IMR-90 (cell line): ENCODE measurements around the gene TAS2R30. TPM values are rescaled to one million over a fixed set of nuclear protein-coding genes. Genes with fewer than 3 reads are reported as not detected.

Source experiments
- ATAC-seq: fragments of 200-7000 bp; cut with Tn5 transposase; 2 replicates; pipeline ENCODE4 v1.9.1; 2020; ENCODE audit warnings: low read depth, mild to moderate bottlenecking, moderate library complexity
- BruUV-seq: library from RNA; stranded (reverse); fragments of 400-500 nt; replicated peaks from 2 replicates; lab custom pipeline; 2021; lab: Mats Ljungman, UMichigan
- CTCF ChIA-PET: fragments of 300-600 bp; formaldehyde crosslinking; extraction: SDS; loops from one replicate; lab custom pipeline; 2021; ENCODE audit warnings: antibody characterized with exemption; lab: Yijun Ruan, JAX
- POLR2A ChIA-PET: fragments of 300-600 bp; sonication (Branson Sonifier 250); formaldehyde crosslinking; loops from one replicate; lab custom pipeline; 2022; ENCODE audit warnings: antibody characterized with exemption; ENCODE audit not compliant: unreplicated experiment; lab: Charles Lee
- DNase-seq: peaks from one replicate; pipeline ENCODE4 v3.0.0; 2013
- H2AFZ ChIP-seq: replicated peaks from 2 replicates; pipeline ENCODE3; 2013; ENCODE audit warnings: low read length, mild to moderate bottlenecking; ENCODE audit not compliant: poor library complexity
- H2AK5ac ChIP-seq: 2 replicates; pipeline ENCODE4 v1.6.1; 2013; ENCODE audit warnings: low read depth, low read length, inconsistent platforms
- H2AK9ac ChIP-seq: replicated peaks from 2 replicates; pipeline ENCODE3; 2013; ENCODE audit warnings: mild to moderate bottlenecking, low read depth, low read length, moderate library complexity; ENCODE audit not compliant: poor library complexity
- H2BK120ac ChIP-seq: 2 replicates; pipeline ENCODE4 v1.6.1; 2013; ENCODE audit warnings: low read depth, low read length, inconsistent platforms
- H2BK15ac ChIP-seq: 3 replicates; pipeline ENCODE4 v1.6.1; 2013; ENCODE audit warnings: low read depth, low read length, inconsistent platforms
- H2BK20ac ChIP-seq: 2 replicates; pipeline ENCODE4 v1.6.1; 2013; ENCODE audit warnings: low read depth, mild to moderate bottlenecking, inconsistent platforms, low read length, moderate library complexity
- H2BK5ac ChIP-seq: 2 replicates; pipeline ENCODE4 v1.6.1; 2013; ENCODE audit warnings: mild to moderate bottlenecking, low read depth, low read length, inconsistent platforms; ENCODE audit not compliant: poor library complexity, severe bottlenecking
- H3K14ac ChIP-seq: replicated peaks from 2 replicates; pipeline ENCODE4 v1.6.1; 2013; ENCODE audit warnings: low read depth, low read length, inconsistent platforms
- H3K18ac ChIP-seq: 2 replicates; pipeline ENCODE4 v1.6.1; 2013; ENCODE audit warnings: low read depth, low read length, control low read depth
- H3K23ac ChIP-seq: 2 replicates; pipeline ENCODE4 v1.6.1; 2013; ENCODE audit warnings: low read depth, low read length, inconsistent platforms
- H3K27ac ChIP-seq: 2 replicates; pipeline ENCODE4 v1.5.1; 2013; ENCODE audit warnings: mild to moderate bottlenecking, control low read depth, low read length; ENCODE audit not compliant: insufficient read depth
- H3K27me3 ChIP-seq: 2 replicates; pipeline ENCODE4 v1.6.1; 2013; ENCODE audit warnings: low read length; ENCODE audit not compliant: control insufficient read depth, insufficient read depth
- H3K36me3 ChIP-seq: 2 replicates; pipeline ENCODE4 v1.6.1; 2013; ENCODE audit warnings: low read length, mixed read lengths; ENCODE audit not compliant: control insufficient read depth, insufficient read depth
- H3K4ac ChIP-seq: 2 replicates; pipeline ENCODE4 v1.6.1; 2013; ENCODE audit warnings: low read depth, low read length, inconsistent platforms
- H3K4me1 ChIP-seq: 2 replicates; pipeline ENCODE4 v1.6.1; 2013; ENCODE audit warnings: low read length, mixed read lengths; ENCODE audit not compliant: control insufficient read depth, insufficient read depth
- H3K4me2 ChIP-seq: 2 replicates; pipeline ENCODE4 v1.6.1; 2013; ENCODE audit warnings: low read depth, mild to moderate bottlenecking, control low read depth, low read length, moderate library complexity
- H3K4me3 ChIP-seq: 2 replicates; pipeline ENCODE4 v1.5.1; 2013; ENCODE audit warnings: low read depth, mild to moderate bottlenecking, control low read depth, low read length, moderate library complexity; ENCODE audit not compliant: insufficient read depth
- H3K56ac ChIP-seq: 2 replicates; pipeline ENCODE4 v1.6.1; 2013; ENCODE audit warnings: low read length, inconsistent platforms; ENCODE audit not compliant: insufficient read depth; ENCODE audit errors: extremely low read depth
- H3K79me1 ChIP-seq, 2 experiments: 2 replicates each; pipeline ENCODE4 v1.6.1; 2013; ENCODE audit warnings: low read length in 2 of 2, inconsistent platforms in 1 of 2, low read depth in 1 of 2
- H3K9ac ChIP-seq: 2 replicates; pipeline ENCODE4 v1.6.1; 2013; ENCODE audit warnings: low read depth, low read length, control low read depth
- H3K9me1 ChIP-seq: 2 replicates; pipeline ENCODE4 v1.6.1; 2013; ENCODE audit warnings: low read length, inconsistent platforms; ENCODE audit not compliant: insufficient read depth
- H3K9me3 ChIP-seq: 2 replicates; pipeline ENCODE4 v1.6.1; 2013; ENCODE audit warnings: low read length; ENCODE audit not compliant: control insufficient read depth, insufficient read depth
- H4K20me1 ChIP-seq: 2 replicates; pipeline ENCODE4 v1.6.1; 2013; ENCODE audit warnings: low read length, inconsistent platforms; ENCODE audit not compliant: insufficient read depth
- H4K5ac ChIP-seq: 2 replicates; pipeline ENCODE4 v1.6.1; 2013; ENCODE audit warnings: mild to moderate bottlenecking, low read depth, low read length, control low read depth
- H4K8ac ChIP-seq, 2 experiments: 2 replicates each; pipeline ENCODE4 v1.6.1; 2013; ENCODE audit warnings: low read depth in 2 of 2, low read length in 2 of 2, control low read depth in 1 of 2, inconsistent platforms in 1 of 2
- H4K91ac ChIP-seq: 2 replicates; pipeline ENCODE4 v1.6.1; 2013; ENCODE audit warnings: low read depth, low read length, inconsistent platforms; ENCODE audit not compliant: insufficient read depth
- BHLHE40 ChIP-seq: fragments of 150-350 bp; IDR thresholded peaks from 2 replicates; pipeline ENCODE4 v1.6.1; 2016; ENCODE audit warnings: mild to moderate bottlenecking, low read depth, low read length
- CEBPB ChIP-seq: IDR thresholded peaks from 2 replicates; pipeline ENCODE4 v1.6.1; 2012; ENCODE audit warnings: low read depth, low read length, improper control_type of control experiment
- CHD1 ChIP-seq: IDR thresholded peaks from 2 replicates; pipeline ENCODE4 v1.6.1; 2012; ENCODE audit warnings: low read depth, low read length, improper control_type of control experiment
- CTCF ChIP-seq: conservative IDR thresholded peaks from 2 replicates; pipeline ENCODE4 v1.5.1; 2012; ENCODE audit warnings: mild to moderate bottlenecking, low read depth, low read length, improper control_type of control experiment
- ELK1 ChIP-seq: fragments of 150-350 bp; IDR thresholded peaks from 2 replicates; pipeline ENCODE4 v1.6.1; 2016; ENCODE audit warnings: low read depth, mild to moderate bottlenecking, low read length, moderate library complexity, borderline replicate concordance
- FOS ChIP-seq: fragments of 150-350 bp; IDR thresholded peaks from 2 replicates; pipeline ENCODE4 v1.6.1; 2016; ENCODE audit warnings: low read depth, low read length
- MAFK ChIP-seq: IDR thresholded peaks from 2 replicates; pipeline ENCODE4 v1.6.1; 2012; ENCODE audit warnings: low read depth, low read length, improper control_type of control experiment
- MAZ ChIP-seq: IDR thresholded peaks from 2 replicates; pipeline ENCODE4 v1.6.1; 2012; ENCODE audit warnings: low read depth, mild to moderate bottlenecking, low read length, improper control_type of control experiment, moderate library complexity, borderline replicate concordance
- MXI1 ChIP-seq: IDR thresholded peaks from 2 replicates; pipeline ENCODE4 v1.6.1; 2012; ENCODE audit warnings: low read depth, mild to moderate bottlenecking, low read length, moderate library complexity, borderline replicate concordance
- NFE2L2 ChIP-seq: fragments of 150-350 bp; IDR thresholded peaks from 2 replicates; pipeline ENCODE4 v1.6.1; 2016; ENCODE audit warnings: low read depth, mild to moderate bottlenecking, low read length
- POLR2A ChIP-seq: IDR thresholded peaks from 2 replicates; pipeline ENCODE4 v1.6.1; 2012; ENCODE audit warnings: mild to moderate bottlenecking, low read depth, low read length
- RAD21 ChIP-seq: IDR thresholded peaks from 2 replicates; pipeline ENCODE4 v1.6.1; 2012; ENCODE audit warnings: low read length, improper control_type of control experiment
- RCOR1 ChIP-seq: IDR thresholded peaks from 2 replicates; pipeline ENCODE4 v1.6.1; 2012; ENCODE audit warnings: mild to moderate bottlenecking, low read length, improper control_type of control experiment; ENCODE audit not compliant: insufficient replicate concordance
- RFX5 ChIP-seq: IDR thresholded peaks from 2 replicates; pipeline ENCODE4 v1.8.0; 2012; ENCODE audit warnings: low read depth, mild to moderate bottlenecking, low read length, moderate library complexity
- SMC3 ChIP-seq: fragments of 150-350 bp; IDR thresholded peaks from 2 replicates; pipeline ENCODE4 v1.6.1; 2016; ENCODE audit warnings: low read depth, mild to moderate bottlenecking, antibody characterized with exemption, low read length, moderate library complexity
- USF2 ChIP-seq: fragments of 150-350 bp; IDR thresholded peaks from 2 replicates; pipeline ENCODE4 v1.6.1; 2017; ENCODE audit warnings: mild to moderate bottlenecking, antibody characterized with exemption, low read length, low read depth
- WGBS, 2 experiments: methylation state at CpG; one replicate each; pipeline versions ENCODE4 v1.1.5 to v1.1.7; 2013; ENCODE audit warnings: missing lambda C conversion rate in 2 of 2; ENCODE audit not compliant: insufficient read length in 1 of 2; ENCODE audit errors: extremely low coverage in 2 of 2; 5-methylcytosine and 5-hydroxymethylcytosine counted together
- dilution Hi-C: fragments of 300-500 bp; cut with HindIII; formaldehyde crosslinking; loops from one replicate; pipeline ENCODE4 v1.14.3; 2018; ENCODE audit warnings: low sequenced_read_pairs; ENCODE audit not compliant: unreplicated experiment
- in situ Hi-C: fragments of 300-500 bp; cut with MboI; formaldehyde crosslinking; loops from 3 replicates; pipeline ENCODE4 v1.14.3; 2019; ENCODE audit warnings: low sequenced_read_pairs, inconsistent platforms, mixed read lengths
- intact Hi-C: fragments of 100-400 bp; cut with micrococcal nuclease; formaldehyde crosslinking; loops from 2 replicates; pipeline ENCODE4 v1.10.0; 2022
- polyA plus RNA-seq, 3 experiments: library from polyadenylated mRNA; depleted of rRNA; stranded (reverse); fragments of >200 nt; gene quantifications; 2 replicates each; pipeline ENCODE4 v1.2.3, GENCODE V29; 2012; ENCODE audit warnings: low replicate concordance in 1 of 3
- total RNA-seq: library from RNA; depleted of rRNA; stranded (reverse); fragments of >200 nt; gene quantifications from 2 replicates; pipeline ENCODE4 v1.2.3, GENCODE V29; 2012

Gene TAS2R30
- total and polyA plus RNA-seq, 2 of the 4 experiments (the other 2 are of a cell fraction) = 0.03 to 5.0 TPM

DNA sequence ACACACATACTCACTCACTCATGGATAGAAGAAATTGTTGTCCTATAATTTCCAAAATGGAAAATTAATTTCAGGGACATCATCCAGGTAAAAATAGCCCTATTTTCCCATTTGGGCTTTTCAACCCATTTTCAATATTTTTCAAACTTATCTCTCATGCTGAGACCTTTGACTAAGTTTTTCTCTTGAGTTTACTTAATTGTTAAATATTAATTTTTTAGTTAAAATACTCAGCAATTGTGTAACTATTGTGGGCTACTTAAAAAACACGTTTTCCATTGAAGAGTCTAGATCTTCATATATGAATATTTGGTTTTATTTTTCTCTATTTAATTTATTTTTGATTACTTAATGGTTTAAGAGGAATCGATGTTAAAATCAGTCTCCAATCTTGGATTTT lies 28.2 kb downstream of the TAS2R30 start:
- H3K4ac ChIP-seq = no peak overlapping the region
- no peak overlapping the region for H3K4me3 ChIP-seq
- TF ChIP-seq RCOR1 = no peak
- TF ChIP-seq FOS = no peak
- TF ChIP-seq CTCF = no peak
- TF ChIP-seq MAFK = no peak
- TF ChIP-seq RAD21 = no peak
- no peak for TF ChIP-seq SMC3
- TF ChIP-seq NFE2L2 = no peak
- no peak for TF ChIP-seq CHD1
- no peak for TF ChIP-seq USF2
- no peak for TF ChIP-seq ELK1
- no peak for TF ChIP-seq RFX5
- no peak for TF ChIP-seq MAZ
- TF ChIP-seq MXI1 = no peak
- no peak for TF ChIP-seq CEBPB
- no peak for TF ChIP-seq POLR2A
- TF ChIP-seq BHLHE40 = no peak
- DNase-seq = no peak
- H3K79me1 ChIP-seq = peaks cover 18 to 19% of the 10 kb centered on the region in 2 experiments
- dilution Hi-C loops = no loop called here
- H3K9ac ChIP-seq = no peak overlapping the region
- no peak overlapping the region for H2AK5ac ChIP-seq
- H2BK15ac ChIP-seq = no peak overlapping the region
- no peak overlapping the region for H2BK5ac ChIP-seq
- H3K23ac ChIP-seq = no peak overlapping the region
- no peak overlapping the region for H2AFZ ChIP-seq
- H2BK20ac ChIP-seq = no peak overlapping the region
- no peak overlapping the region for H4K5ac ChIP-seq
- CTCF ChIA-PET = no interaction called here
- H2BK120ac ChIP-seq = no peak overlapping the region
- no peaks in the 10 kb centered on the region for H3K9me1 ChIP-seq
- no CpG with 5 or more reads among the region's 2 CpGs for WGBS, 2 experiments
- H3K4me1 ChIP-seq = no peaks in the 10 kb centered on the region
- no peaks in the 10 kb centered on the region for H3K27me3 ChIP-seq
- H3K4me2 ChIP-seq = no peak overlapping the region
- no peaks in the 10 kb centered on the region for H3K36me3 ChIP-seq
- no peak overlapping the region for H3K18ac ChIP-seq
- no TSS peak for BruUV-seq
- H3K14ac ChIP-seq = no peak overlapping the region
- no peaks in the 10 kb centered on the region for H4K20me1 ChIP-seq
- H3K27ac ChIP-seq = no peak overlapping the region
- in situ Hi-C loops = no loop called here
- no peak overlapping the region for H4K91ac ChIP-seq
- no peak for ATAC-seq
- no peak overlapping the region for H2AK9ac ChIP-seq
- H3K9me3 ChIP-seq = no peaks in the 10 kb centered on the region
- intact Hi-C loops = no loop called here
- H4K8ac ChIP-seq = no peak overlapping the region
- POLR2A ChIA-PET = no interaction called here
- H3K56ac ChIP-seq = no peak overlapping the region
